ENCODE measurements around the gene RACK1.
"Not testable (repeated sequence)": the region's sequence is repeated elsewhere in the genome, so short reads cannot be mapped to it uniquely, and the experiment has no call there.

Gene RACK1

DNA sequence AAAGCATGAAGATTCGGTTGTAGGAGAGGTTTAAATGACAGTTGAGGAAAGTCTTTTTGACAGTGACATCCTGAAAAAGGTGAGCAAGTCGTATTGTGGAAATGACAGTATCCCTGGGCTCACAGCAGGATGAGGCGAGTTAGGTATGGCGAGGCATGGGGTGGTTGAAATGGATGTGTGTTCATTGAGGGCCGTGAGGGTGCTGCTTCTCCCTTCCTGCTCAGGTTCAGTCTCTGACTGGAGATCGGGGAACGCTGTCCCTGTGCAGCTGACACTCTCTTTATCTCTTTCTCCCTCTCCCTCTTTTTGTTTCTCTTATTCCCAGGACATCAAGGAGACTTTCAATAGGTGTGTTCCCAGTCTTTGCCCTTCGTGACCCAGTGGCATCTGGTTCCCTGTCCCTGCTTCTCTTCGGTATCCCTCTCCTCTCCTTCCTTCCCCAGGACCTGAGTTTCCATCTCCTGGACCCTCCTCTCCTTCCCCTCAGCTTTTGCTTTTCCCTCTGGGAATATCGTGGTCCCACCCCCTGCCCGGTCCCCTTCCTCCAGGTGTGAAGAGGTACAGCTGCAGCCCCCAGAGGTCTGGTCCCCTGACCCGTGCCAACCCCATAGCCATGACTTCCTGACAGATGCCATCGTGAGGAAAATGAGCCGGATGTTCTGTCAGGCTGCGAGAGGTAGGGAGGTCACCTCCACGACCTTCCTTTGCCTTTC is 10.5 kb downstream of the RACK1 start:
- no peak for DNase-seq

DNA sequence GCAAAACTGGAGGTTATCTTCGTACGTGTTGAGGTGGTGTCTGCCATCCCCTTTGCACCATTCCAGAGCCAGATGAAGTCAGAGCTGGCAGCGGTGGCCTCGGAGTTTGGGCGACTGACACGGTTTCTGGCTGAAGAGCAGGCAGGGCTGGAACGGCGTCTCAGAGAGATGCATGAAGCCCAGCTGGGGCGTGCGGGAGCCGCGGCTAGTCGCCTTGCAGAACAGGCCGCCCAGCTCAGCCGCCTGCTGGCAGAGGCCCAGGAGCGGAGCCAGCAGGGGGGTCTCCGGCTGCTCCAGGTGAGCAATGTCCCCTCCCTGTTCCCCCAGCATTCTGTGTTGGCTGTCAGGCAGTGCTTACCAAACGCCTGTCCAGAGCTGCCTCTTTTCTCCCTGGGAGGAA is 11.1 kb downstream of the RACK1 start:
- no peak for DNase-seq

DNA sequence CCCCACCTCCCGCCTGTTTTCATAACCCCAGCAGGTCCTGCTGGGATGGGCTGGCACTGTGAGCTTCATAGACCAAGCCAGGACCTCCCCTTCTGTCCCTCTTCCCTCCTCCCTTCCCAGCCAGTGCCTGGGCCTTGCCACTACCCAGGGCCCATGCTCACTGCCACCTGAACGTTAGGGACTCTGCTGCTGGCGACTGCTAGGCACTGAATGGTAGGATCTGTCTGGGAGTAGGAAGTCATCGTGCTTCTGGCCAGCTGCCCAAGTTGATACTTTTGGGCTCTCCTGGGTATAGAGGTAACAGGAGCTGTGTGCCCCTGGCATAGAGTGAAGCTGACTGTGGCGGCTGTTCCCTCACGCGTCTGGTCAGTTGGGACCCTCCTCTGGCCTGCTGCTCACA is 12.3 kb downstream of the RACK1 start:
- no peak for DNase-seq

DNA sequence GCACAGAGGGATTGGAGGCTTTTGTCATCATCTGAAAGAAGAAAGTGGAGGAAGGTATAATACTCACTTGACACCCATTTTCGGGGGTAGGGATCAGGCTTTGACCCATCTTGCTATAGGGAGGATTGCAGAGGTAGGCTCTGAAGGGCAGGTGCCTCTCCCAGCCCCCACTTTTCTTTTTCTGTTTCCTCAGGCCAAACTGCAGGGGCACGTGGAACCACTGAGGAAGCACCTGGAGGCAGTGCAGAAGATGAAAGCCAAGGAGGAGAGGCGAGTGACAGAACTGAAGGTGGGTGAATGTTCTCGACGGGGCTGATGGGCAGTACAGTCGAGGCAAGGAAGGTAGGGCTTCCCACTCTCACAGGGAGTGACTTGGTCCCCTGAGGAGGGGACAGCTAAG is 13.2 kb downstream of the RACK1 start:
- DNase-seq: no peak

DNA sequence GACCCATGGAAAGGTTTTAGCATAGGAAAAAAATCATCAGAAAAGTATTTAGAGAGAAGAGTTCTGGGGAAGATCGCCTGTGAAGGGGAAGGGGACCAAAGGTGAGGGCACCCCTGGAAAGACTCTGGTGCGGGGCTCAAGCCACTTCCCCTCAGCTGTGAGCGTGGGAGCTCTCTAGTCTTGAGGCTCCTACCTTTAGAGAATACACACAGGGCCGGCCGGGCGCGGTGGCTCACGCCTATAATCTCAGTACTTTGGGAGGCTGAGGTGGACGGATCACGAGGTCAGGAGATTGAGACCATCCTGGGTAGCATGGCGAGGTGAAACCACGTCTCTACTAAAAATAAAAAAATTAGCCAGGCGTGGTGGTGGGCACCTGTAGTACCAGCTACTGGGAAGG is 13.7 kb downstream of the RACK1 start:
- no peak for DNase-seq

DNA sequence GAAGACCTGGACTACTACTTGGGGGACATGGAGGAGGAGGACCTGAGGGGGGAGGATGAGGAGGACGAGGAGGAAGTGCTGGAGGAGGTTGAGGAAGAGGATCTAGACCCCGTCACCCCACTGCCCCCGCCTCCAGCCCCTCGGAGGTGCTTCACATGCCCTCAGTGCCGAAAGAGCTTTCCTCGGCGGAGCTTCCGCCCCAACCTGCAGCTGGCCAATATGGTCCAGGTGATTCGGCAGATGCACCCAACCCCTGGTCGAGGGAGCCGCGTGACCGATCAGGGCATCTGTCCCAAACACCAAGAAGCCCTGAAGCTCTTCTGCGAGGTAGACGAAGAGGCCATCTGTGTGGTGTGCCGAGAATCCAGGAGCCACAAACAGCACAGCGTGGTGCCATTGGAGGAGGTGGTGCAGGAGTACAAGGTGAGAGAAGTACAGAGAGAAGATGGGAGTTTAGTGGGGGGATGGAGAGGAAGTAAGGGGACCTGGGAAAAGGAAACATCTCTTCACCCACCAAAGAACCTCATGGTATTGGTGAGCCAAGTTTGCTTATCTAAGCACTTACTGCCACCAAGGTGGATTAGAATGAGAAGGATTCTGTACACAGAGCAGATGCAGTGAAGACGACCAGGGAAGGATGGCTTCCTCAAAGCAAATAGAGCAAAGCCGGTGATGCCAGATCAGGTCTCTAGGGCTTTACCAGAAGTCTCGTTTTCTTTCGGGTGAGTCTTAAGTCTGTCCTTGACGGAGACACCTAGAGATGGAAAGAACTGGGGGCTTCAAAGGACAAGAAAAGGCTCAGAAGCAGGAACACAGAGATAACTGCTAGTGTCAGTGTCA is 19.1 kb downstream of the RACK1 start:
- DNase-seq: no peak

- DNase-seq: peak; percentile 78
Observed at GRCh38 chr5:181223729-181224389, 19.8 kb downstream of the RACK1 start.

DNA sequence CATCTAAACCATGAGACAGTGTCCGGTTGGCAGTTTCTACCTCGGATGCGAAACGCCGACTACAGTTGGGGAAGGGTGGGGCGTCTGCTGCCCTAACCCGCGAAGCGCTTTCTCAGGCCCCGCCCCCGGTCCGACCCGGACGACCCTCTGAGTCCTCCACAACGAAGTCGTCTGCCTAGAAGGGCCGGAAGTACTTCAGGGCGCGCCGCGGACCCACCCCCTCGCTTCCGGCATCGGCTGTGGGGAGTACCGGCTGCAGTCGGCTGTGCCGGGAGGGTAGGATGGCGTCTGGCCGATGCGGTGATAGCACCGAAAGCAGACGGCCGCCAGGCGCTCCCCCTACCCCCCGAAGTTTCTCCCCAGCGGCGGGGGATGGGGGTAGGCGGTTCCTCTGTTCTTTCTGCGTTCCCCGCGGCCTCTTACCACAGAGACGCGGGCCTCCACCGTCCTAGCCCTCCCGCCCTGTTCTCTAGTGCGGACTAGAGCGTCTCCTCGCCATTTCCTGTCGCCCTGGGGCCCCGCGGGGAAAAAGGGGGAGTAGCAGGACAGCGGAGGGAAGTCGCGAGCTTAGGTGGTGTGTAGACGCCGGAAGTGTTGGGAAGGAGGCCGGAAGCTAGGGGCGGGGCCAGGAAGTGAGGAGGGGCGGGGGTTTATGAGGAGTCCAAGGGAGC is 20.5 kb downstream of the RACK1 start, which contains the start of gene TRIM41:
Gene TRIM41, plus strand, starts transcription at position 224 of the 671 bp plus-strand sequence. CDS start 719 bp downstream, outside the sequence.
- peak; percentile 100 for DNase-seq

GRCh38 chr5:181222630-181223057 is 21.1 kb downstream of the RACK1 start:
- DNase-seq: no peak

DNA sequence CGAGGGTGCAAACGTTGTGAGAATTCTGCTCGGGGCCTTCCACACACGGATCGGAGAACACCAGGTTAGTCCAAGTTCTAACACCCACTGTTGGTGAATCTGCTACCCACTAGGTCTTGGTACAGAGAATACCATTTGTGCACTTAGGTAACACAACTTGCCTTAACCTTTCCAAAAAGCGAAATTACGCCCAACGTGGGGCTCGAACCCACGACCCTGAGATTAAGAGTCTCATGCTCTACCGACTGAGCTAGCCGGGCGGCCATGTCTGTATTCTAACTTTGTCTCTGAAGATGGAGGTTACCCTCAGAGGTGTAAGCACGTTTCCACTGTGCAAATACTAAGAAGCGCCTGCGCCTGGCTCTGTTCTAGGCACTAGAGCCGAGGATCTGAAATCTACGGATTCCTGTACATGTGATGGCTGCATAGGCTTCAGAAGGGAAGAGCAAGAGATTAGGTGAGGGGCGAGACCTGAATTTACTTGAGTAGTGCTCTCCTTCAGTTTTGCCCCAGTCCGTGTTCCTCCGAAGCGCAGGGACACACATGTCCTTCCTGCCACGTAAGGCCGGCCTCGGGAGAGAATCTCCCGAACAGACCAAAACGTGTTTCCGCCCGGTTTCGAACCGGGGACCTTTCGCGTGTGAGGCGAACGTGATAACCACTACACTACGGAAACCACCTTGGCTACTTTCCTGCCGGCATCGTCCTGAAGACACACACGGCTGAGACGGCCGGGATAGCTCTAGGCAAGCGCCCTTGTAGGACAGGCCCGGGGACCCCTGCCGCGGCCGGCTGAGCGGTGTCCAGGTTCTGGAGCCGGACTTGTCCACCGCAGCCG is 21.7 kb downstream of the RACK1 start:
- DNase-seq: peak; percentile 97

DNA sequence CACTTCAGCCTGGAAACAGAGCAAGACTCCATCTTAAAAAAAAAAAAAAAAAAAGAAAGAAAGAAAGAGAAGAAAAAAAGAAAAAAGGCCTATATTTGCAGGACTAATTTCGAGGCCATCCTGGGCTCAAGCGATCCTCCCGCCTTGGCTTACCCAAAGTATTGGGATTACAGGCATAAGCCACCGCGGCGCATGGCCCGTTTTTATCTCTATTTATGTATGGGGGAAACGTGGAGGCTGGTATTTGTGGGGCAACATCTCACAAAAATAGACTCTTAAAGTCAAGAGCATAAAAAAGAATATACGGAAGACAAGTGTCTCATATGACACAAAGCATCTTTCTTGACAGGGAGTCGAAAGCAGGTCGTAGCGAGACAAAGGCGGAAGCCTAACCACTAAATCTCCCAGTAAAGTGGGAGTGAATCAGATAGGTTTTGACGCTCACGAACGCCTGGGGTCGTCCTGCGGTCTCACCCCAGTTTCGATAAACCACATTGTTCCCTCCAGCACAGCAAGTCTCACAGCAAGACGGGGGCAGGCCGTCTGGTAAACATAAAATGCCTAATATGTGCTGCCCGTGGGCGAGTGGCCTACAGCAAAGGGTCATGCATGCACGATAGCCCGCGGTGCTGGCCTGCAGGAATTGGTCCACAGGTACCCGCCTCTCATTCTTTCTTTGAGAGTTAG is 22.5 kb downstream of the RACK1 start:
- no peak for DNase-seq

GRCh38 chr5:181220178-181220515 is 23.6 kb downstream of the RACK1 start:
- DNase-seq: no peak

DNA sequence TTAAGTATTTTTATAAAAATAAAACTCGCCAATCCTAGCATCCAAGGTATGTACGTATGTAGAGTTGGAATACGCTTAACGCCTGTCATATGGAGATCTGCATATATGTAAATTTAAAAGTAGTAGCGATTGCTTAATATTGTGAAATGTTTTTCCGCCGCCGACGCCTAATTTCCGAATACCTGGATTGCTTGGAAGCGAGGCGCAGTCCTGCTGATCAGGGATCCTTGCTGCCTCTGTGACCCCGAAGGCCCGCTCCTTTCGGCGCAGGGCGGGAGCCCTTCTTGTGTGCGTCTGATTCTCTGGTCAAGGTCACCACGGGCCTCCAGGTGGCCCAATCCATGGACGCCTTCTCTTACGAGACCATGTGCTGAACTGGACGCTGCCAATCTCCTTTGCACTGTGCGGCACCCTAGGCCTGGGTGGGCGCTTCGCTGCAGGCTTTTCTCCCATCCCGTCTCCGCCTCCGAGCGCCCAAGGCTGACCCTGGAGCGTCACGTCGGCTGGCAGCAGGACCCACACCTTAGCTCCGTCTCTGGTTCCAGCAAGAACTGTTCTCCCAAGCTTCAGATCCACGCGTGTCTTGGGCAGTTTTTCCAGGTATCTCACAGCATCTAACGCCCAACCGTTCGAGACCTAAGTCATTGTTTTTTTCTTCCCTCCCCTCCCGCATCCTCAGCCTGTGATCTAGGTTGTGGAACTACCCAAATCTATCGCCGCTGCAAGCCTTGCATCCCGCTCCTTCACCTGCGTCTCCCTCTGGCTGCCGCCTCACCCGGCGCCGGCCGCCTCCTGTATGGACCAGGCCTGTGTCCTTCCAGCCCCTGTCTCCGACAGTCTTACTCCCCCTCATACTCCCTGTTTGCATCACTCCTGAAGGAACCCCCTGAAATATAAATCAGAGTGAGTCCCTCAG is 24.2 kb downstream of the RACK1 start:
- DNase-seq: no peak

DNA sequence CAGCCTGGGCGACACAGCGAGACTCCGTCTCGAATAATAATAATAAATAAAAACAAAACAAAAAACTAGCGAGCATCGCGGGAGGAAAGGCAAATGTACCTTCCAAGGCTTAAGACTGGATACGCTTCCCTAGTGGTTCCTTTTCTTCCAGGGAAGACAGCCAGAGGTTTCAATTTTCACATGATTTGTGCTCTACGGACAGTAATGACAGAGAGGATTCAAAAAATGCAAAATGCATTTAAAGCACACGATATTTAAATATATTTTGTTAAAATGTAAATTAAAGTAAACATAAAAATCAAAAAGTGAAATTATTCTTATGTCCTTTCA is 24.9 kb downstream of the RACK1 start:
- DNase-seq: no peak

DNA sequence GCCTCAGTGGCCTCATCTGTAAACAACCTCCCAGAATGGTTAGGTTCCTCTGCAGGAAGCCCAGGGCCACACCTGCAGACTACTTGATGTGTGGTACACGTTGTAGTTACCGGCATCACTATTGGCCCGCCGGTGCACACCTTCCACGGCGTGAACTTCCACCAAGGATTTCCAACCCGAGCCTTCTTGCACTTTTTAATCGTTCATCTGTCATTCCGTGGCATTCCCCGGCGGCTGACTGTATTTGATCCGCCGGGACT is 26.0 kb downstream of the RACK1 start:
- DNase-seq: no peak

DNA sequence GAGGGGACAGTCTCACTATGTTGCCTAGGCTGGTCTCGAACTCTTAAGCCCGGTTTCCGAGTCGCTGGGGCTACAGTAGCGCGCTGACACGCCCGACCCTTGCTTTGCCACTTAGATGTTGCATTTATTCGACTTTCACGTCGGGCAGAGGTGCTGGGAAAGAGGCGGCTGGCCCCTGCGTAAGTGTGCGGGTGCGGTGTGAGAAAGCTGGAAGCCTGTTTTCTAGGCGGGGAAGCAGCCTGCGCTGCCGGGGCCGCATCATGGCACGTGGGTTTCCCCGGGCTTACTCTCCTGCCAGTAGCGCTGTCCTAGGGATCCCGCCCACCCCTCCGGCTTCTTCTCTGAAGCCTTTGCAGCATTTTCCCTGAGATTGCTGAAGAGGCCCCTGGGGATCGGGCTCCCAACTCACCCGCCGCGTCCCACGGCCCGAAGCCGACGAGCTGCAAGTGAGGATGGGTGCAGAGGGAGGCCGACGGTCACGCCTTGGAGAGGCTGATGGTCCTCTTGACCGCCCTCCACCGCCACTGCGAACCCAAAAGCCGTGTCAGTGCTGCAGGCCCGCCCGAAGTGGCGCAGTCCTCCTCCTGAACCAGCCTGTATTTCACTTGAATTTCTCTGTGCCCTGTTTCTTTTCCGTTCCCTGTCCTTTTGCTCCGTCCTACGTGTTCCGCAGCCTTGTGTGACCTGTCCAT is 26.4 kb downstream of the RACK1 start:
- peak; percentile 82 for DNase-seq

GRCh38 chr5:181215997-181216989 is 27.4 kb downstream of the RACK1 start:
- peak; percentile 66 for DNase-seq

GRCh38 chr5:181214249-181214648 is 29.5 kb downstream of the RACK1 start:
- not testable (repeated sequence) for DNase-seq

GRCh38 chr5:181212934-181213333 is 30.8 kb downstream of the RACK1 start:
- no peak for DNase-seq
